GM12878 (cell line): ENCODE measurements around the gene STEAP2. TPM values are rescaled to one million over a fixed set of nuclear protein-coding genes. Genes with fewer than 3 reads are reported as not detected.

ENCODE experiments used
- CBX5 ChIP-seq: sonication (generic); IDR thresholded peaks from 2 replicates; pipeline ENCODE4 v1.6.1; 2016; ENCODE audit warnings: low read depth, moderate library complexity, mild to moderate bottlenecking, inconsistent platforms
- EP300 ChIP-seq, 2 experiments: fragments of 150-350 bp in 1 of 2; IDR thresholded peaks; 2 replicates each; pipeline ENCODE4 v1.6.1; 2011 to 2012; ENCODE audit warnings: low read depth in 2 of 2, low read length in 2 of 2, borderline replicate concordance in 1 of 2, improper control_type of control experiment in 1 of 2, inconsistent platforms in 1 of 2; ENCODE audit not compliant: control insufficient read depth in 1 of 2
- ESRRA ChIP-seq: IDR thresholded peaks from 2 replicates; pipeline ENCODE4 v1.6.1; 2012; ENCODE audit warnings: mild to moderate bottlenecking, low read length, improper control_type of control experiment
- FOS ChIP-seq: IDR thresholded peaks from 3 replicates; pipeline ENCODE4 v1.6.1; 2011; ENCODE audit warnings: borderline replicate concordance; ENCODE audit not compliant: insufficient read length; ENCODE audit errors: extremely low read depth
- GABPA ChIP-seq: IDR thresholded peaks from 2 replicates; pipeline ENCODE4 v1.6.1; 2014; ENCODE audit warnings: antibody characterized with exemption, low read depth, mild to moderate bottlenecking, inconsistent platforms
- IKZF1 ChIP-seq: fragments of 450-650 bp; conservative IDR thresholded peaks from 2 replicates; pipeline ENCODE4 v1.6.1; 2017; ENCODE audit warnings: antibody characterized with exemption, mild to moderate bottlenecking
- KAT2A ChIP-seq: conservative IDR thresholded peaks from 2 replicates; pipeline ENCODE4 v1.6.1; 2011; ENCODE audit warnings: low read depth, low read length; ENCODE audit not compliant: control insufficient read depth
- MTA2 ChIP-seq: fragments of 450-650 bp; IDR thresholded peaks from 2 replicates; pipeline ENCODE4 v1.6.1; 2016; ENCODE audit warnings: low read depth, mild to moderate bottlenecking, moderate library complexity
- MXI1 ChIP-seq: fragments of 150-350 bp; IDR thresholded peaks from 2 replicates; pipeline ENCODE4 v1.6.1; 2011; ENCODE audit warnings: low read depth, mild to moderate bottlenecking, inconsistent platforms, low read length, improper control_type of control experiment
- NFIC ChIP-seq: IDR thresholded peaks from 2 replicates; pipeline ENCODE4 v1.6.1; 2012; ENCODE audit warnings: low read depth, mild to moderate bottlenecking, inconsistent platforms, low read length, moderate library complexity
- NFYA ChIP-seq: IDR thresholded peaks from 2 replicates; pipeline ENCODE4 v1.6.1; 2011; ENCODE audit warnings: low read depth, mild to moderate bottlenecking, low read length, improper control_type of control experiment, borderline replicate concordance
- NFYB ChIP-seq: IDR thresholded peaks from 2 replicates; pipeline ENCODE4 v1.6.1; 2011; ENCODE audit warnings: low read depth, mild to moderate bottlenecking, low read length, improper control_type of control experiment, moderate library complexity; ENCODE audit not compliant: insufficient read depth
- POLR2AphosphoS5 ChIP-seq: IDR thresholded peaks from 2 replicates; pipeline ENCODE4 v1.6.1; 2011; ENCODE audit warnings: mild to moderate bottlenecking, low read length, inconsistent platforms
- RCOR1 ChIP-seq: conservative IDR thresholded peaks from 2 replicates; pipeline ENCODE4 v1.6.1; 2012; ENCODE audit warnings: low read depth, low read length, improper control_type of control experiment
- RFX5 ChIP-seq: IDR thresholded peaks from 2 replicates; pipeline ENCODE4 v1.6.1; 2011; ENCODE audit warnings: low read depth, low read length, improper control_type of control experiment
- SIN3A ChIP-seq: IDR thresholded peaks from 2 replicates; pipeline ENCODE4 v1.6.1; 2012; ENCODE audit warnings: low read depth, low read length, improper control_type of control experiment
- SMAD1 ChIP-seq: fragments of 450-650 bp; IDR thresholded peaks from 2 replicates; pipeline ENCODE4 v1.6.1; 2018; ENCODE audit warnings: mild to moderate bottlenecking, low read depth; ENCODE audit not compliant: partially characterized antibody
- SMAD5 ChIP-seq: IDR thresholded peaks from 2 replicates; pipeline ENCODE4 v1.6.1; 2016; ENCODE audit warnings: antibody characterized with exemption, low read depth
- SP1 ChIP-seq: IDR thresholded peaks from one replicate; pipeline ENCODE4 v1.6.1; 2011; ENCODE audit warnings: low read depth, low read length
- SREBF1 ChIP-seq: IDR thresholded peaks from 2 replicates; pipeline ENCODE4 v1.6.1; 2012; ENCODE audit warnings: mild to moderate bottlenecking, low read length
- TARDBP ChIP-seq: IDR thresholded peaks from 2 replicates; pipeline ENCODE4 v1.6.1; 2016; ENCODE audit warnings: borderline replicate concordance
- TCF3 ChIP-seq: IDR thresholded peaks from 2 replicates; pipeline ENCODE4 v1.6.1; 2012; ENCODE audit warnings: low read depth, mild to moderate bottlenecking, low read length, borderline replicate concordance; ENCODE audit not compliant: insufficient read depth
- ZNF217 ChIP-seq: fragments of 450-650 bp; IDR thresholded peaks from 2 replicates; pipeline ENCODE4 v1.6.1; 2017; ENCODE audit warnings: antibody characterized with exemption, mild to moderate bottlenecking
- ZNF384 ChIP-seq: IDR thresholded peaks from 2 replicates; pipeline ENCODE4 v1.6.1; 2012; ENCODE audit warnings: low read depth, mild to moderate bottlenecking, low read length, improper control_type of control experiment, borderline replicate concordance
- polyA plus RNA-seq, 11 experiments: library from polyadenylated mRNA; depleted of rRNA in 4 of 11; unstranded in 6 of 11; stranded (reverse) in 5 of 11; fragments of >200 nt; fragmentation: Nextera tagmentation in 4 of 11; fragmentation: Illumina TruSeq in 1 of 11; extraction: Ambion mirVana in 4 of 11; extraction: Trizol in 1 of 11; gene quantifications; 1 replicate in 1 of 11; 2 replicates in 10 of 11; pipeline versions ENCODE4 v1.2.1 to v1.2.3, GENCODE V29; 2011 to 2016; ENCODE audit warnings: inconsistent platforms in 2 of 11, missing spikeins in 2 of 11, low read depth in 1 of 11
- total RNA-seq, 4 experiments: library from RNA; depleted of rRNA in 3 of 4; stranded (reverse); fragments of >200 nt in 3 of 4; fragmentation: Illumina TruSeq in 1 of 4; extraction: Trizol in 1 of 4; gene quantifications; 2 replicates each; pipeline versions ENCODE4 v1.2.1 to v1.2.3, GENCODE V29; 2013 to 2021
- TF ChIP-seq, protein P1 (sequence below): IDR thresholded peaks from 2 replicates; pipeline ENCODE4 v1.6.1; 2012; ENCODE audit warnings: low read depth, low read length, improper control_type of control experiment
- TF ChIP-seq, protein P2 (sequence below): IDR thresholded peaks from 2 replicates; pipeline ENCODE4 v1.6.1; 2011; ENCODE audit warnings: low read depth, low read length, improper control_type of control experiment, borderline replicate concordance
- TF ChIP-seq, protein P3 (sequence below): IDR thresholded peaks from 2 replicates; pipeline ENCODE4 v1.6.1; 2012; ENCODE audit warnings: low read depth, low read length, improper control_type of control experiment
- TF ChIP-seq, protein P4 (sequence below): IDR thresholded peaks from 2 replicates; pipeline ENCODE4 v1.6.1; 2011; ENCODE audit warnings: mild to moderate bottlenecking, low read depth, low read length, moderate library complexity; ENCODE audit not compliant: insufficient replicate concordance

The STEAP2 gene
- total and polyA plus RNA-seq, 10 of the 15 experiments (the other 5 are each of a cell fraction or from before 2014, with no cell fraction given), result 0.64 to 17.6 (median 1.8) TPM

DNA sequence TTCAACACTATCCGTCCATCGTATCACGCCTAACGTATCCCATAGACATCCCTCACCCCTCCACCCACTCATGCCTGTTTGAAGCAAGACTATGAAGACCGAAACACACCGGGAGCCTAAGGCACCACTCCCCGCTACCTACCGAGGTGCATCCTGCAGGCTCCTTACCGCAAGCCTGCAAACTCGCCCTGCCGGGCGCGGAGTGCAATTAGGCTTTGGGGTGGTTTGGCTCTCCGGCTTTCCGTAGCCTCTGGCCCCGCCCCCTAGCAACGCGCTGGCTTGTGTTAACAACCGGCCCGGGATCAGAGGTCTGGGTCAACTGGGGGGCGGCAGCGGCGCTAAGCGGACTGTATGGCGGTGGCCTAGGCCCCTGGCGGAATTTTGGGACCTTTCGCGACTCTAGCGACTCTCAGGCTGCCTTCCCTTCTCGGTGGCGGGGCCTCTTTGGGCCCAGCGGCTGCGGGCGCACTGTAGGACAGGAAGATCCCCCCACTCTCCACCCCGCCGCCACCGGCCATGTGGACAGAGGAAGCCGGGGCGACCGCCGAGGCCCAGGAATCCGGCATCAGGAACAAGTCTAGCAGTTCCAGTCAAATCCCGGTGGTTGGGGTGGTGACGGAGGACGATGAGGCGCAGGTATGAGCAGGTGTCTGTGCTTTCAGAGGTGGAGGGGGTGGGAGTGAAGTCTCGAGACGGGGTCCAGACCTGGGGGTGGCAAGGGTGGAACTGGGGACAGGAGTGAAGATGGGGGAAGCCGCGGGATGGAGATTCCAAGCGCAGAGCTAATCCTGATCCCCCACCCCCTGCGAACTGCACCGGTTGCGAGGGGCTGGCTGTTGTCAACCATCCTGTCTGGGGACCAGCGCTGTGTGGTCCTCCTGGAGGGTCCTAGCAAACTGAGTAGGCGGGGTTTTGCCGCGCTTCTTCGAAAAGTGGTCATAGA is 33.6 kb downstream of the STEAP2 start, which contains the start of gene CFAP69 (continued):
- TF ChIP-seq GABPA (no peak), SREBF1 (no peak), KAT2A (no peak), SMAD1 (peak; percentile 31), ZNF384 (no peak), NFYA (no peak), RCOR1 (0 out of 2 replicates have a peak, but pooled peaks have one; percentile 30), MTA2 (peak; percentile 57), TCF3 (no peak), SP1 (peak; percentile 51), SIN3A (peak; percentile 98), TARDBP (0 out of 2 replicates have a peak, but pooled peaks have one; percentile 34), ESRRA (peak; percentile 65; the same call in 1 of the 2 replicates), SMAD5 (no peak), IKZF1 (peak; percentile 86), CBX5 (peak; percentile 63; the same call in 1 of the 2 replicates), NFYB (no peak), ZNF217 (peak; percentile 33; the same call in 1 of the 2 replicates), FOS (no peak), MXI1 (peak; percentile 96), EP300 (IDR thresholded peaks at IDR 0.05; ENCODE audit: borderline replicate concordance in 1 of 2, control insufficient read depth in 1 of 2, low read depth in 2 of 2, low read length in 2 of 2) (peak in 1 of 2 experiments; percentile 62; a peak in 2 of 4 replicates), NFIC (no peak), POLR2AphosphoS5 (no peak), RFX5 (no peak)
- TF ChIP-seq, protein P1, sequence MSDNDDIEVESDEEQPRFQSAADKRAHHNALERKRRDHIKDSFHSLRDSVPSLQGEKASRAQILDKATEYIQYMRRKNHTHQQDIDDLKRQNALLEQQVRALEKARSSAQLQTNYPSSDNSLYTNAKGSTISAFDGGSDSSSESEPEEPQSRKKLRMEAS, result peak; percentile 44; the same call in 1 of the 2 replicates
- TF ChIP-seq, protein P2, sequence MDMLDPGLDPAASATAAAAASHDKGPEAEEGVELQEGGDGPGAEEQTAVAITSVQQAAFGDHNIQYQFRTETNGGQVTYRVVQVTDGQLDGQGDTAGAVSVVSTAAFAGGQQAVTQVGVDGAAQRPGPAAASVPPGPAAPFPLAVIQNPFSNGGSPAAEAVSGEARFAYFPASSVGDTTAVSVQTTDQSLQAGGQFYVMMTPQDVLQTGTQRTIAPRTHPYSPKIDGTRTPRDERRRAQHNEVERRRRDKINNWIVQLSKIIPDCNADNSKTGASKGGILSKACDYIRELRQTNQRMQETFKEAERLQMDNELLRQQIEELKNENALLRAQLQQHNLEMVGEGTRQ, result no peak
- TF ChIP-seq, protein P3, sequence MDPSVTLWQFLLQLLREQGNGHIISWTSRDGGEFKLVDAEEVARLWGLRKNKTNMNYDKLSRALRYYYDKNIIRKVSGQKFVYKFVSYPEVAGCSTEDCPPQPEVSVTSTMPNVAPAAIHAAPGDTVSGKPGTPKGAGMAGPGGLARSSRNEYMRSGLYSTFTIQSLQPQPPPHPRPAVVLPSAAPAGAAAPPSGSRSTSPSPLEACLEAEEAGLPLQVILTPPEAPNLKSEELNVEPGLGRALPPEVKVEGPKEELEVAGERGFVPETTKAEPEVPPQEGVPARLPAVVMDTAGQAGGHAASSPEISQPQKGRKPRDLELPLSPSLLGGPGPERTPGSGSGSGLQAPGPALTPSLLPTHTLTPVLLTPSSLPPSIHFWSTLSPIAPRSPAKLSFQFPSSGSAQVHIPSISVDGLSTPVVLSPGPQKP, result no peak
- TF ChIP-seq, protein P4, sequence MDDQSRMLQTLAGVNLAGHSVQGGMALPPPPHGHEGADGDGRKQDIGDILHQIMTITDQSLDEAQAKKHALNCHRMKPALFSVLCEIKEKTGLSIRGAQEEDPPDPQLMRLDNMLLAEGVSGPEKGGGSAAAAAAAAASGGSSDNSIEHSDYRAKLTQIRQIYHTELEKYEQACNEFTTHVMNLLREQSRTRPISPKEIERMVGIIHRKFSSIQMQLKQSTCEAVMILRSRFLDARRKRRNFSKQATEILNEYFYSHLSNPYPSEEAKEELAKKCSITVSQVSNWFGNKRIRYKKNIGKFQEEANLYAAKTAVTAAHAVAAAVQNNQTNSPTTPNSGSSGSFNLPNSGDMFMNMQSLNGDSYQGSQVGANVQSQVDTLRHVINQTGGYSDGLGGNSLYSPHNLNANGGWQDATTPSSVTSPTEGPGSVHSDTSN, result no peak
